Stimulated activated CD8-positive, alpha-beta memory T cell treated with anti-CD3 and anti-CD28 coated beads, Interleukin-2, amount 100 ng/mL, for 48 hours (primary cell): ENCODE measurements around the gene HNRNPH3.
A peak's percentile ranks its signal among the peaks of the same experiment; 100 is the strongest.
"Not testable (repeated sequence)": the region's sequence is repeated elsewhere in the genome, so short reads cannot be mapped to it uniquely, and the experiment has no call there.

Experiments
- DNase-seq, 2 donors: peaks; one replicate each; pipeline ENCODE4 v3.0.0-alpha.2; 2020; ENCODE audit warnings: low read depth in 2 of 2

HNRNPH3 gene

GRCh38 chr10:68331455-68332258 is at the start of gene HNRNPH3:
Gene HNRNPH3, plus strand, starts transcription at chr10:68332064. Its CDS starts 5,158 bp downstream, at chr10:68337222.
- peak; percentile 97 for DNase-seq

DNA sequence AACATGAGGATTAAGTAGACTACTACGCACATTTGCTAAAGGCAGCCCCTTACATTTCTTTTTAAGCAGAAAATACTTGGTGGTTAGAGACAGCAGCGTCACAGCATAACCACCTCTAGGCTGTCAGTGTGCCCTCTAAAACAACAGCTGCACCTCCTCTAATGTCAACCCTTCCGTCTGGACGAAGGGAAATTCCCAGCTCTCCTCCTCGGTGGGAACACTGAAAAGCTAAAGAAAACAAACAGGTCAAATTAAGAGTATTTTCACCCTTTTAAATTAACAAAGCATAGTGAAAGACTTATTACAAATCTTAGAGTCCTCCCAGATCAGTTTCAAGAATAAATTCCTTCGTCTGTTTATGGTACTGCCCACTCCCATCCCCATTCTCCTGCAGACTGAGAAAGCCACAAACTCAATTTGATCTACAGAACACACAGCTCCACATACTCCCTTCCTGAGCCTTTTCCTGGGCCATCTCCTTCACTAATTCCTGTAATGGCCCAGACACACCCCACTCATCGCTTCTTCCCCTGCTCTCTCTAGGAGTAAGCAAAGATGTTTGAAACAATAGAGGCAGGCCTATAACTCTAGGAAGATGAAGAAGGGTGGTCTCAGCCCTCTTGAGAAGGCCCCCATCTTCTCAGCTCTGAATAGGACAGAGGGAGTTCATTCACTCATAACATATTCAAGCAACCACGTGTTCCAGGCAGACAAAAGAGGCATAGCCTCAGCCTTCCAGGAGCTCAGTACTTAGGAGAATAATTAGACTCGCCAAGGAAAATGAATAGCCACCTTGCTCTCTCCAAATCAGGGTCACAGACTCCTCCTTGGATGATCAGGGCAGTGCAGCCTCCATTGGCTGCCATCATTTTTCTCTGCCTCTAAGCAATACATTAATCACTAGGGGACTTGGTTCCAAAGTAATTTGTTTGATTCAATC is 47.5 kb upstream of the HNRNPH3 start:
- no peak for DNase-seq

DNA sequence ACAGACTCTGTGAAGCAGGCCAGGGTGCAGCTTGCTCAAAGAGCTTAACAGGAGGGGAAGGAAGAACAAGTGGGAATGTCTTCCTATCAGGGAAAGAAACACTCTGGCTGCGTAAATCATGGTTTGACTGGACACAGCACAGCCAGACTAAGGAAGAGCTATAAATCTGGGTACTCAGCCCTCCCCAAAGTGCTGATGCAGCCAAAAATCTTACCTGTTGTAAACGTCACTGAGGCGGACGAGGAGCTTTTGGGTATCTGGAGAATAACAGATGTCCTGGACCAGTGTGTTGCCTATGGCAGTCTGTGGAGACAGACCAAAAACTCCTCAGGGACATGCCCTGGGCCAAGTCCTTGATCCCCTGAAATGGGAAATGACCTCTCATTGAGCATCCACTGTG is 43.1 kb upstream of the HNRNPH3 start:
- no peak for DNase-seq

DNA sequence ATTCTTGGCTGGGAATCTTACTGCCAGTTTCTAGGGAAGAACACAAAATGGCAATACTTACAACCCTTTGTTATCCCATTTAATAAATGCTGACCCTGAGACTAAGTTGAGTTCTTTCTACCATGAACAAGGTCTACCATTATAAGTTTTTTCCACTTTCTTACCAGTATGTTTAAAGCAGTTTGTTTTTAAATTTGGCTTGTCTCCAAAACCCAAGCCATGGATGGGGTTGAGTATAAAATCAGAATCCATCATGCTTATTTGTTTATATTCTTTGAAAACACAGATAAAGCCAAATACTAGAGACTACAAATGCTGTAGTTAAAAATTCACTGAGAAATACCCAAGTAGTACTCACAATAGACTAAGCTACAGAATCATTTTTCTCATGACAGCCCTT is 41.1 kb upstream of the HNRNPH3 start:
- DNase-seq, result no peak

DNA sequence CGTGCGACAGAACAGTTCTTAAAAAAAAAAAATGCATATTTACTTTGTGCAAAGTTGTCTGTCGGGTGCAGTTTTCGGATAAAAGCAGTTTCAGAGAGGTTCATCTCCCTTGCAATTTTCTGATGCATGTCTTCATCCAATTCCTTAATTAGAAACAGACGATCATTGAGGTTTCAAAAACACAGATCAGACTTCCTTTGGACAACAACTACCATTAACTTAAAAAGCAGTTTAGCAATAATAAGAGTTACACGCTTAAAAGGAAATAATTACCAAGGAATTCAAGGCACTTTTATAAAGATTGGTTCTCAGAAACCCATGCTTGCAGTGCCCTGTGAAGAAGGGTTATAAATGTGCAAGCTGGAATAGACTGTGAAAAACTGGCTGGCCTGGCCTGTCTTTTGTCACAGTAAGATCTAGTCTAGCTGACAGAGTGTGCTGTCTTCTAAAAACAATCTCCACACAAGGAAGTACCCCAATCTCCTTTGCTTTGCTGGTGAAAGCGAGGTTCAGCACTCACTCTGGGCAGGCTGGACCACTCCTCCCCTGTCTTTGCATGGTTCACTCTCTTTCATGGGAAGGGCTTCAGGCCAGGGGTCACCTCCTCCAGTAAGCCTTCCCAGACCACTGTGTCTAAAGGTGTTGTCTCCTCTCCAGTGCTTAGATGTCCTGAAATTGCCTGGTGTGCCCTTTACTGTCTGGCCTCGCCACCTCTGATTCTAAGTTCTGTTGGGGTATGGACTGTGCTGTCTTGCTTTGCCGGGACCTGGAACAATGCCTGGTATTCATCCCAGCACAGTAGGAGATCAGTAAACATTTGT is 34.8 kb upstream of the HNRNPH3 start:
- DNase-seq, result no peak

- DNase-seq, result no peak
Measured at GRCh38 chr10:68301301-68301700, 30.6 kb upstream of the HNRNPH3 start.

- DNase-seq, result no peak
Measured at GRCh38 chr10:68301790-68302502, 29.9 kb upstream of the HNRNPH3 start.

DNA sequence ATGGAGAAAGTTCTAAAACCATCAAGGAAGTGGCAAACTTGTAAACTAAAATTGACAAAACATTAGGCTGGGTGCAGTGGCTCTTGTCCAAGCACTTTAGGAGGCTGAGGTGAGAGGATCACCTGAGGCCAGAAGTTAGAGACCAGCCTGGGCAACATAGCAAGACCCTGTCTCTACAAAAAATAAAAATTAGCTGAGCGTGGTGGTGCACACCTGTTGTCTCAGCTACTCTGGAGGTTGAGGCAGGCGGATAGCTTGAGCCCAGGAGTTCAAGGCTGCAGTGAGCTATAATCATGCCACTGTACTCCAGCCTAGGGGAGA is 29.4 kb upstream of the HNRNPH3 start:
- DNase-seq, result no peak

DNA sequence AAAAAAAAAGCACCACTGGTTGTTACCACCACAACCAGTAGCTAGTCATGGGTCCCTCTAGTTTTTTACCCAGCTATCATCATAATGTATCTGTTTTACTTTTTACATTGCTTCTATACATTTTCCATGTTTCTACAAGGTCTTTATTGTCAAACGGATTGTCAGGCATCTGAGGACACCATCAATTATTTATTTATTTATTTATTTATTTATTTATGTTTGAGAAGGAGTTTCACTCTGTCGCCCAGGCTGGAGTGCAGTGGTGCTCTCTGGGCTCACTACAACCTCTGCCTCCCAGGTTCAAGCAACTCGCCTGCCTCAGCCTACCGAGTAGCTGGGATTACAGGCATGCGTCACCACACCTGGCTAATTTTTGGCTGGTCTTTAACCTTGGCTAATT is 29.0 kb upstream of the HNRNPH3 start:
- DNase-seq, result no peak

GRCh38 chr10:68303849-68304412 is 27.9 kb upstream of the HNRNPH3 start:
- DNase-seq, result no peak

DNA sequence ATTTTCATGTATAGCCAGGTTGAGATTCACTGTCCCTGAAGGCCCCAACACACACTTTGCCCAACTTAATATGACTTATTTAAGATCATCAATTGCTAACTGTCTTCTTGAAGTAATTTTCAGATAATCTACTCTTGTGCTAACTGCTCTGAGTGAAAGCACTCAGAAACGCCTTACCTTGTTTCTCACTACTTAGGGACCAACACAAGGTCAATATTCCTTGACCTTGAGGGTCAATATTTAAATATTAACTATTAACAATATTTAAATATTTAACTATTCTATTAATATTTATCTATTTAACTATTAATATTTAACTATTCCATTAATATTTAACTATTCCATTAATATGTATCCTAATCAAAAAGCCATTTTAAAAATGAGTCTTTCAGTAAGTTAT is 26.0 kb upstream of the HNRNPH3 start:
- DNase-seq, result no peak

DNA sequence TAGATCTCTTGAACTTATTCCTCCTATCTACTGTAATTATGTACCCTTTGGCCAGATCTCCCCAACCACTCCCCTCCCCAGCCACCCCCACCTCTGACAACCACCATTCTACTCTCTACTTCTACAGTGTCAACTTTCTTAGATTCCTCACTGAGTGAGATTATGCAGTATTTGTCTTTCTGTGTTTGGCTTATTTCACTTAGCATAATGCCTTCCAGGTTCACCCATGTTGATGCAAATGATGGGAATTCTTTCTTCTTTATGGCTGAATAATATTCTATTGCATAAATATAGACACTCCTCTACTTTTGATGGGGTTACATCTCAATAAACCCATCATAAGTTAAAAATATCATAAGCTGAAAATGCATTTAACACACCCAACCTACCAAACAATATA is 21.3 kb upstream of the HNRNPH3 start:
- no peak for DNase-seq

GRCh38 chr10:68314930-68315329 is 16.9 kb upstream of the HNRNPH3 start:
- DNase-seq, result not testable (repeated sequence)

DNA sequence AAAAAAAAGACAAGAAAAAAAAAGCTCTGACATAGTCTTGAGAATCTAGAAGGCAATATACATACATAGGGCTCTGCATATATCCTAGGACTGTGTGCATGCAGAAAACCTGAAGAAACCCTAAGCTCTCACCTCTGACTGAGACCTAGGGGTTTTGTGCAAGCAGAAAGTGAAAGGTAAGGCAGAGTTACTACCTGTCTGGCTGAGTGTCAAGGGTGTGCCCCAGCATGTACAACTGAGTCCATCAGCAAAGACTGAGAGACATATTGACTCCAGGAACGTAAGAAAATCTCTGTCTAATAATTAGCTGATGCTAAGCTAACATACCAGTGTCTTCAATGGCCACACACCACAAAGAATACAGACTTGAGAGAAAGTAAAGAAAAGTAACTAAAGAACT is 16.3 kb upstream of the HNRNPH3 start:
- no peak for DNase-seq

GRCh38 chr10:68318331-68319059 is 13.4 kb upstream of the HNRNPH3 start:
- DNase-seq, result no peak

- not testable (repeated sequence) for DNase-seq
Measured at GRCh38 chr10:68324396-68324795, 7.5 kb upstream of the HNRNPH3 start.

- no peak for DNase-seq
Measured at GRCh38 chr10:68327889-68328786, 3.7 kb upstream of the HNRNPH3 start.

GRCh38 chr10:68329506-68329861 is 2.4 kb upstream of the HNRNPH3 start:
- DNase-seq, result no peak

- no peak for DNase-seq
Measured at GRCh38 chr10:68330852-68331454, 911 bp upstream of the HNRNPH3 start.
